GM10847 (cell line): ENCODE results near the gene VASP.

Source experiments
- POLR2A ChIP-seq: IDR thresholded peaks from 2 replicates; pipeline ENCODE4 v1.6.1; 2011; ENCODE audit not compliant: insufficient read length; ENCODE audit errors: extremely low read depth

VASP gene

DNA sequence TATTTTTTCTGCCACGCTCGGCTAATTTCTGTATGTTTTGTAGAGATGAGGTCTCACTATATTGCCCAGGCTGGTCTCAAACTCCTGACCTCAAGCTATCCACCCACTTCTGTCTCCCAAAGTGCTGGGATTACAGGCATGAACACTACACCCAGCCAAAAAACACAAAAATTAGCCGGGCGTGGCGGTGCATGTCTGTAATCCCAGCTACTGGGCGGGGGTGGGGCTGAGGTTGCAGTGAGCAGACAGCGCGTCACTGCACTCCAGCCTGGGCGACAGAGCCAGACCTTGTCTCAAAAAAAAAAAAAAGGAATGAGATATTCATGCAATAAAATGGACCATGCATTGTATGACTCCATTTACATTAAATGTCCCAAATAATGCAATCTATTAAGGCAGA is 32.2 kb downstream of the VASP start:
- TF ChIP-seq POLR2A = no peak

DNA sequence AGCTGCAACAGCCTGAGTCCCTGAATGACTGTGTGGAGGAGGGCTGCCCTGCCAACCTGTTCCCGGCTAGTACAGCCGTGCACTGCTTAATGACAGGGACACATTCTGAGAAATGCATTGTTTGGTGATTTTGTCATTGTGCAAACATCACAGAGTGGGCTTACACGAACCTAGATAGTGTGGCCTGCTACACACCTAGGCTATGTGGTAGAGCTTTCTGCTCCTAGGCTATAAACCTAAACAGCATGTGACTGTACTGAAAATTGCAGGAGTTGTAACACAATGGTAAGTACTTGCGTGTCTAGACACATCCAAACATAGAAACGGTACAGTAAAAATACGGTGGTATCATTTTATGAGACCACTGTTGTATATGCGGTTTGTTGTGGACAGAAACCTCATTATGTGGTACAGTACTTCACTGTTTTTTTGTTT is 35.0 kb downstream of the VASP start:
- no peak for TF ChIP-seq POLR2A

DNA sequence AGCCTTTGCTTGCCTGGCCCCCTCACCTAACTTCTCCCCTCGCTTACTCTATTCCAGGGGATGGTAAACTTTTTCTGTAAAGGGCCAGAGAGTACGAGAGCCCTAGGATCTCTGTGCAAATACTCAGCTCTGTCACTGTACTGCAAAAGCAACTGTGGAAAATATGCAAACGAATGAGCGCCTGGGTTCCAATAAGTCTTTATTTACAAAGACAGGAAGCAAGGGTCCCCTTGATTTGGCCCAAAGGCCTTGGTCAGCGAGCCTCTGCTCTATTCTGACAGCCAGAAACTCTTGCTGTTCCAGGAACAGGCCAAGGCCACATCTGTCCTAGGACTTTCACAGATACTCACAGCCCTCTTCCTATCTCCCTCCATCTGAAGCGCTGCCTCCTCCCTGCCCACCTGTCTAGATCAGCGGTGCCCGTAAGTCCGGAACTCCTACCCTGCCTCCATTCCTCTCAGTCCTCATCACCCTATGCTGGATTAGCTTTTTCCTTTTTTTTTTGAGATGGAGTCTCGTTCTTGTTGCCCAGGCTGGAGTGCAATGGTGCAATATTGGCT is 40.0 kb downstream of the VASP start:
- TF ChIP-seq POLR2A = no peak

DNA sequence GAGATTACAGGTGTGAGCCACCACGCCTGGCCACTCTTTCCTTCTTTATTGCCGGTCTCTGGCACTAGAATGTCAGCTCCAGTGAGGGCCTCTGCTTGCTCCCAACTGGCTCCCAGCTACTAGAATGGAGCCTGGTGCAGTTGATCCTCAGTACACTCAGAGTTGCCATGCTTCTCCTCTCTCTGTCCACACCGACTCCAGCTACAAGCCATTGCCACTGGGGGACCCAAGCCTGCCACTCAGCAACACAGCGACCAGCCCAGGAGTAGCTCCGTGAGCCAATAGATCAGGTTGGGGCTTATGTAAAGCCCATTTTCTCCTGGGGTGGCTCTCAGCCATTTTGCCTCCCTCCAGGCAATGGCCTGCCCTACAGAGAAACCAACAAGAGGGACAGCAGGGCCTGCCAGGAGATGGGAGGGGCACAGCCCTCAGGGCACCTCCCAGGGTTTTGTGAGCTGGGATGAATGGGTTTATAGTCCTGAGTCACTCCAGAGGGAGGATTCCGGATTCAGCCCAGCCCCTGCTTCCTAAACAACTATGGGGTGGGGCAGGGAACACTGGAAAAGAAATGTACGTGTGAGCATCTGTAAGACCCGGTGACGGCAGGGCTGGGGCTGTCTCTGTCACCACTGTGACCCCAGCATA is 40.8 kb downstream of the VASP start:
- no peak for TF ChIP-seq POLR2A

DNA sequence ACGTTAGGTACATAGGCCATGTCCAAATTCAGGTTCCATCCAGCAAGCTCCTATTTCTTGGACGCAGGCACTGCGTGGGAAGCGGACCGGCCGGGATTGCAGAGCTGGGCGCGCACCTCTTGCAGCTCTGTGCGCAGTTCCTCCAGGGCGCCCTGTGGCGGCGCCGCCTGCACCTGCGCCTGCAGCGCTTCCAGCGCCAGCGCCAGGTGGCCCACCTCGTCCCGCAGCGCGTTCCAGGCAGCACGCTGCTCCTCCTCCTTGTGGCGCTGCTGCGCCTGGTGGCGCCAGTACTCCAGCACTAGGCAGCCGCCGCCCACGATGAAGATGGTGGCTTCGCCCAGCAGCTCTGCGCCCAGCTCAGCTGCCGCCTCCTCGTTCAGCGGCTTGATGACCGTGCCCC is 46.2 kb downstream of the VASP start:
- TF ChIP-seq POLR2A = no peak

DNA sequence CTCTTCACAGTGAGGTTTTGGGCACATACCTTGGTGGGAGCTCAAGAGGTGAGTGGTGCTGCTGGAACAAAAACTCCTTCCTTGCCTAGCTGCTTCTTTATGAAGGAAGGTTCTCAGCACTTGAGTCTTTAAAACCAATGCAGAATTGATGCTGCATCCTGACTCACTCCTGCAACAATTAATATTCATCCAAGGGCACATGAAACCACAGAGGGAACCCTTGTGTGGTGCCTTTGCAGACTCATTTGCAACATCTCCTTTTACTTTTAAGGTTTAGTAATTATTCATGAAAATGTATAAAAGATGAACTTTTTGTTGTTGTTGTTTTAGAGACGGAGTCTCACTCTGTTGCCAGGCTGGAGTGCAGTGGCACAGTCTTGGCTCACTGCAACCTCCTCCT is 47.2 kb downstream of the VASP start:
- TF ChIP-seq POLR2A = no peak

DNA sequence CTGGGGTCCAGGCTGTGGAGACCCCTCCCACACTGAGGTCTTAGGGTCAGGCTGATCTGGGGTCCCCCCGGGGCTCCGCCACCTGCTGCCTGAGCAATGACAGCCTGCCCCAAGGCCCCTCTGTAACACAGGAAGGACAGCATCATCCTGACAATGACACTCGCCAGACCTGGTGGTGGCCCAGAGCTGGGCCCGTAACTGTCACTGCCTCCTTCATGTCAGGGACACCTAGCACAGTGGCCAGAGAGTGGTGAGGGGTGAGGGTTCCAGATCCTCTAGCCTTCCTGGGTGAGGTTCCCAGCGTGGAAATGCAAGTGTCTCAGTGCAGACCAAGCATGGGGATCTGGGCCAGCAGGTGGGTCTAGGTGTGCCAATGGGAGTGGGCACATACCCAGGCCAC is 49.6 kb downstream of the VASP start:
- TF ChIP-seq POLR2A = no peak

DNA sequence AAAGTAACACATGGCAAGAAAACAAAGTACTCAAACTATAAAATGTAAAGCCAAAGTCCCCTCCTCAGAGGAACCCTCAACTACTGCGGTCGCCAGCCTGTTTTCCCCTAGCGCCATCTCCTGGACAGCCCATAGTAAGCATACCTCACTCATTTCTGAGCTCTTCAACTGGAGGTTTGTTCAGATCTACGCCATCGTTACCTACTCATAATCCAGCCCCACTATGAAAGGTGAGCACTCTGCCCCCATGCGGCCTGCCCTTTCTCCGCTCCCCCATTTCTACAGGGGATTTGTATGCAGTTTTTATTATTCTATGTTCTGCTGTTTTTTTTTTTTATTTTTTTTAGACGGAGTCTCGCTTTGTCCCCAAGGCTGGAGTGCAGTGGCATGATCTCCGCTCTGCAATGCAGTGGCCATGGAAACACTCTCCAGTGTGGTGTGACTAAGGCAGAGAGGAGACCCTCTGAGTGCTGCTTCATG is 51.2 kb downstream of the VASP start:
- no peak for TF ChIP-seq POLR2A

DNA sequence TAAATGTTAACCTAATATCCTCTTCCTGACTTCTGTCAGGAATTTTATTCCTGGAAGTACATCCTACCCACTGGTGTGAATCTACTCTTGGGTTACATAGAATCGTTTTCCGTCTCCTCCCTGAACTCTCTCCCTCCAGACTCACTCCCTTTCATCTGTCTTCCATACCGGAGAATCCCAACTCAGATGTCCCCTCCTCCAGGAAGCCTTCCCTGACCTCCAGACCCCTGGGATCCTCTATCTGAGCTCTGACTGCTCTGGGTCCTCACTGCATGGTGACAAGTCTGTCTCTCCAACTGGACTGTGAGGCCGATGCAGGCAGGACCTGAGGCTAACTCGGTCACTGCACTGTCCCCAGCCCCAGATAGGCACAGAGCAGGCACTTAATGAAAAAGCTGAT is 52.8 kb downstream of the VASP start:
- TF ChIP-seq POLR2A = no peak

DNA sequence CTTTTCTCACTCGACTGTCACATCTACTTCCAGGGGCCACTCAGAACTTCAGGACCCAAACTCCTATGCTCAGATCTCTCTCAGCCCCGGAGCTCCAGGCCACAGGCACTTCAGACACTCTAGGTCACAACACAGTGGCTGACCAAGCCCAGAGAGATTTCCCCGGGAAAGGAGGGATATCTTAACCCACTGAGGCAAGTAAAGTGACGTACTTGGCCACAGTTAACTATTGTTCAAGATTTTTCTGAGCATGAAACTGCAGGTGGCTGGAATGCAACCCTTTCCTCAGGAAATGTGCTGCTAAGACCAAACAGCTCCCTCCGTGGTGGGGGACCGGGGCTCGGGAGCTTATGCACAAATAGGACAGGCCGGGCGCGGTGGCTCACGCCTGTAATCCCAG is 53.4 kb downstream of the VASP start:
- no peak for TF ChIP-seq POLR2A

DNA sequence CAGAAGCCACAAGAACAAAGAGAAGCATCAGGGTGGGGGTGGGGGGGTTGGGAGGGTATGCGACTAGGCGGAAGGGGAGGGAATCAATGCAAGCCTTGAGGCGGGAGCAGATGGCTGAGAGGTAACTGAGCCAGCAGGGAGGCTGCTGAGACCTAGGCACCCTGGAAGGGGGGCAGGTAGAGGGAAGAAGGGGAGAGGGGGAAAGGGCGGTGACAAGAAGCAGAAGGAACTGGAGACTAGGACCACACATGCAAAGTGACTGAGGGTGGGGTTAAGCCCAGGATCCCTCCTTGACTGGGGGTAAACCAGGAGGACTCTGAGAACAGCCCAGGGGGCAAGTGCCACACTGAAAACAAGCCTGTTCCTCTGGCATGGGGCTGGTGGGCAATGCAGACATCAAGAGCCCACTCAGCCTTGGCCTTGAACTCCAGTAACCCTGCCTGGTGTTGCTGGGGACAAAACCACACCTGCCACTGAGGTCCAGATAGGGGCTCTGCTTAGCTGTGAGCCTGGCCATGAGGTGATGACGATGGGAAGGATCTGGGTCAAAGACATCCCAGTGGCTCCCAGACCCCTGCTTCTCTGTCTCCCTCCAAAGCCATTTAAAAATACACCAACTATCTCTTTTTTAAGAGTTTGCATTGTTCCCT is 57.0 kb downstream of the VASP start:
- TF ChIP-seq POLR2A = no peak

DNA sequence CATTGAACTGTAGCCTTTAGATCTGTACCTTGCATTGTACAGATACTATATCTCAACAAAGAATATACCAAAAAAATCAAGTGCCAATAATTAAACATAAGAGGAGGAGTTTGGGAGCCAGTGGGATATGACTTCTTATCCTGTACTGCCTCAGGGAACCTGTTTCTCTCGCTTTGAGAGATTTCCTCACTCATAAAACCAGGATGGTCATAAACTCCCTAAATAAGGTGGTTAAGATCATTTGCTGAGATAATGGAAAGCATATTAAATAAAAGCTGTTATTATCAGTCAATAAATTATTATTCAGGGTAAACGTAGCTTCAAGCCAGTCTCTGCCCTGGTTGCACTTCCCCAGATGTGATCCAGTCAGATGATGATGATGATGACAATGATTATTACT is 60.3 kb downstream of the VASP start:
- TF ChIP-seq POLR2A = no peak

DNA sequence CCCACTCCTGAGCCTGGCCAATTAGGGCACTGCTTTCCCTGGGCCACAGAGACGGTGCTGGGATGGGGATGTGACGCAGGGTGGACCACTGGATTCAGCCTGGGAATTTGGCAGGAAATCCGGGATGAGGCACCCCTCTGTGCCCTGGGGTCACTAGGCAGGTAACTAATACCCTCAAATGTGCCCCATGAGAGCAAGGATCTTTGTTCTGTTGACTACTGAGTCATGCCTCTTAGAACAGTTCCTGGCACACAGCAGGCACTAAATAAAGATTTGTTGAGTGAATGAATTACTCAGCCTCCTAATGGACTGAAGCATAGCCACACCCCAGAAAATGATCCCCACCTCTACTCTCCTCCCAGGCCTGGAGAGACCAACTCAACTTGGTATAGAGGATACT is 61.5 kb downstream of the VASP start:
- TF ChIP-seq POLR2A = no peak

DNA sequence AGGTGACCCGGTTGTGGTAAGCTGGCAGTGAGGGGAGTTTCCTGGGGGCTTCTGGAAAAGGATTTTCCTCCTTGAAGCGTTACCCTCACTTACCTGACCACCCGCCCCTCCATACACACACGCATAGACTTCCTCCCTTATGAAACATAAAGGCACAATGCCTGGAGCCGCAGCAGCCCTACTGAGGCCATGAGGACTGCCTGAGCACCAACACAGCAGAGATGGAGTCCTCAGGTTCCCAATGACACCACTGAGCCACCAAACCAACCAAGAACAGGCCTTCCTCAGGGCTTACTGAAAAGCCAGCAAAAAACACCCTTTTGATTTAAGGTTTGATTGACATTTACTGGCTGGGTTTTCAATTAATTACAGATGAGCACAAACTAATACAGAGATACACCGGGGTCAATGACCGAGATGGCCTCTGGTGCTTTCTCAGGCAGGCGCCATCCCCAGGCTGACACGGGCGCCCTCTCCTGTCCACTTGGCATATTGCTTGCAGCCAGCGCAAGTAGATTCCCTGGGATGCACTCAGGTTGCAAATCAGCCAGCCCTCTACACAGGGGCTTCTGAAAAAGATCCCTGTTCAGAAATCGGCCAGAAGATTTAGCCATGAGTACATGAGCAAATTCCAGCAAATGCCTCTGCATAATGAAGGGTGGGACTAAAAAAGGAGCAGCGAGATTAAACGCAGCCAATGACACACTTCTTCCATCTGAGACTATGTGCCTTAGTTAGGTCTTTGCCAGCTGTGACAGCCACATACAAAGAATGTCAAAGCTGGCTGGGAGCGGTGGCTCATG is 62.5 kb downstream of the VASP start:
- TF ChIP-seq POLR2A = no peak

DNA sequence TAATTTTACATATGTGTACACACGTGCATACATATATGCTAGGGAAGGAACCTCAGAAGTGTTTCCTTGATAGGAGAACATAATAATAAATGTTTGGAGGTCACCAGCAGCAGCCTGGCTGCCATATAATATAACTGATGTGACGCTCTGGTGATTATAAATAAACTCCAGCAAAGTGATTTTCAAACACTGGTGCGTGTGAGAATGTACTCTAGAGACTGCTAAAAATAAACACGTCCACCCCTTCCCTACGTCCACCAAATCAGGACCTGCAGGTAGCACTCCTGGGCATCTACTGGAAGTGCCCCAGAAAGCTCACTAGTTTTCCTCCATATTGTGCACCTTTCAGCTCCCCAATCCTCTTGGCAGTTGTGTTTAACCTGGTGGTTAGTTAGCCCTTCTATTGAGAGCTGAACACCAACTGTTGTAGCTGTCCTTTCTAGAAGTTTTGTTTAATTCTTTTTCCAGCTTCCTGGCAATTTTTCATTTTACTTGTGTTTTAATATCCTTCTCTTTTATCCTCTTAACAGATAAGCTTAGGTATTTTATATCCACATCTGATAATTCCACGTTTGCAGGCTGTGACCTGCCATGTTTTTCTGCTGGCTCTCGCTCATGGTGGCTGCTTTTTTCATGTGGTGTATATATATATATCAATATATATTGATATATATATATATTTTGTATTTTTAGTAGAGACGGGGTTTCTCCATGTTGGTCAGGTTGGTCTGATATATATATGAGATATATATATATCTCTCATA is 64.4 kb downstream of the VASP start:
- TF ChIP-seq POLR2A = no peak

DNA sequence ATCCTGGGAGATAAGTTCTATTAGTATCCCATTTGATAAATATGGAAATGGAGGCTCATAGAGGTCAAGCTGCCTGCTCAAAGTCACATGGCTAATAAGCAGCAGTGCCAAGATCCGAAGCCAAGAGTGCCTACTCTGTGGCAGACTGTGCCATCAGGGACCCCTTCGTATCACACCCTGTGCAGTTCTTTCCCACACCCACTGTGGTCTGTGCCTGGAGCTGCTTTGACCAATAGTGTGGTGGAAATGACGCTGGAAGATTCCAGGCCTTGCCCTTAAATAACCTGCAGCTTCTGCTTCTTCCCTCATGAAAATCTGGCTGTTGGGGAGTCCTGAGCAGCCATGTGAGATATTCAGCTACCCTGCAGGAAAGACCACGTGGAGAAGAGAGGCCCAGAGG is 67.2 kb downstream of the VASP start:
- no peak for TF ChIP-seq POLR2A

DNA sequence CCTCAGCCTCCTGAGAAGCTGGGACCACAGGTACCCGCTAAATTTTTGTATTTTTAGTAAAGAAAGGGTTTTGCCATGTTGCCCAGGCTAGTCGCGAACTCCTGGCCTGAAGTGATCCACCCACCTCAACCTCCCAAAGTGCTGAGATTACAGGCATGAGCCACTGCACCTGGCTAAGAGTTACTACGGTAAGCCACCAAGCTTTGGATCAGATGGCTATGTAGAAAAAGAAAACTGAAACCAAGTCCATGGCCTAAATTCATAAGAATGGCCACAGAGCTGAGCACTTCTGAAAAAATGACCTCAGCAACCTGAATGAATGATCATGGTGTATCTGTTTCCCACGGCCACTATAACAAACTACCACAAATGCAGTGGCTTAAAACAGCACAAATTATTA is 67.9 kb downstream of the VASP start:
- TF ChIP-seq POLR2A = no peak
